H9 (cell line): ENCODE data around the gene LMF1. TPM values are rescaled to one million over a fixed set of nuclear protein-coding genes. Genes with fewer than 3 reads are reported as not detected.

ENCODE experiments used
- DNase-seq: peaks from one replicate; pipeline ENCODE4 v3.0.0-alpha.2; 2017
- H2AFZ ChIP-seq: one replicate; pipeline ENCODE4 v1.6.1; 2013; ENCODE audit warnings: mild to moderate bottlenecking, low read length, control low read depth, moderate library complexity
- H2AK5ac ChIP-seq: 2 replicates; pipeline ENCODE4 v1.6.1; 2013; ENCODE audit warnings: low read length, control low read depth, mixed read lengths; ENCODE audit not compliant: insufficient read length
- H2BK120ac ChIP-seq: one replicate; pipeline ENCODE4 v1.6.1; 2013; ENCODE audit warnings: low read depth, mild to moderate bottlenecking, low read length, control low read depth, inconsistent platforms; ENCODE audit not compliant: poor library complexity, severe bottlenecking
- H2BK12ac ChIP-seq: 2 replicates; pipeline ENCODE4 v1.6.1; 2013; ENCODE audit warnings: low read length, control low read depth, mixed read lengths, low read depth; ENCODE audit not compliant: insufficient read length
- H2BK15ac ChIP-seq: 2 replicates; pipeline ENCODE4 v1.6.1; 2013; ENCODE audit warnings: low read depth, low read length, control low read depth
- H2BK20ac ChIP-seq: one replicate; pipeline ENCODE4 v1.6.1; 2013; ENCODE audit warnings: low read depth, mild to moderate bottlenecking, low read length, control low read depth, inconsistent platforms; ENCODE audit not compliant: poor library complexity, severe bottlenecking
- H2BK5ac ChIP-seq: 2 replicates; pipeline ENCODE4 v1.6.1; 2013; ENCODE audit warnings: low read length, control low read depth, mixed read lengths; ENCODE audit not compliant: insufficient read length
- H3K14ac ChIP-seq: 2 replicates; pipeline ENCODE4 v1.6.1; 2013; ENCODE audit warnings: low read length, control low read depth; ENCODE audit not compliant: insufficient read depth
- H3K18ac ChIP-seq: 2 replicates; pipeline ENCODE4 v1.6.1; 2013; ENCODE audit warnings: low read depth, mild to moderate bottlenecking, mixed read lengths, low read length, control low read depth; ENCODE audit not compliant: insufficient read length
- H3K23ac ChIP-seq: 2 replicates; pipeline ENCODE4 v1.6.1; 2013; ENCODE audit warnings: low read length, control low read depth, mixed read lengths, low read depth; ENCODE audit not compliant: insufficient read length
- H3K23me2 ChIP-seq: 2 replicates; pipeline ENCODE4 v1.6.1; 2013; ENCODE audit warnings: low read depth, mild to moderate bottlenecking, mixed read lengths, low read length, control low read depth; ENCODE audit not compliant: insufficient read length, poor library complexity, severe bottlenecking
- H3K27ac ChIP-seq: 2 replicates; pipeline ENCODE4 v1.5.1; 2013; ENCODE audit warnings: low read length, control low read depth, mixed read lengths, low read depth; ENCODE audit not compliant: insufficient read length
- H3K27me3 ChIP-seq: 2 replicates; pipeline ENCODE4 v1.6.1; 2013; ENCODE audit warnings: low read length, control low read depth, inconsistent platforms; ENCODE audit not compliant: insufficient read depth
- H3K4ac ChIP-seq: 2 replicates; pipeline ENCODE4 v1.6.1; 2013; ENCODE audit warnings: low read depth, mild to moderate bottlenecking, control low read depth, inconsistent platforms, low read length, moderate library complexity
- H3K4me1 ChIP-seq: 2 replicates; pipeline ENCODE4 v1.6.1; 2013; ENCODE audit warnings: low read length, control low read depth, inconsistent platforms; ENCODE audit not compliant: insufficient read depth
- H3K4me2 ChIP-seq: 2 replicates; pipeline ENCODE4 v1.6.1; 2013; ENCODE audit warnings: low read length, control low read depth, mixed read lengths; ENCODE audit not compliant: insufficient read length, insufficient read depth
- H3K56ac ChIP-seq: 2 replicates; pipeline ENCODE4 v1.6.1; 2013; ENCODE audit warnings: low read depth, mild to moderate bottlenecking, mixed read lengths, low read length, control low read depth; ENCODE audit not compliant: insufficient read length
- H3K79me1 ChIP-seq: 2 replicates; pipeline ENCODE4 v1.6.1; 2013; ENCODE audit warnings: low read depth, mild to moderate bottlenecking, moderate library complexity, low read length, control low read depth, inconsistent platforms; ENCODE audit not compliant: insufficient read depth, poor library complexity, severe bottlenecking
- H3K79me2 ChIP-seq: 2 replicates; pipeline ENCODE4 v1.6.1; 2013; ENCODE audit warnings: low read length, control low read depth, inconsistent platforms; ENCODE audit not compliant: insufficient read depth
- H3K9ac ChIP-seq: 2 replicates; pipeline ENCODE4 v1.6.1; 2013; ENCODE audit warnings: low read length, control low read depth, mixed read lengths; ENCODE audit not compliant: insufficient read length; ENCODE audit errors: extremely low read depth
- H3K9me3 ChIP-seq: one replicate; pipeline ENCODE4 v1.6.1; 2013; ENCODE audit warnings: low read depth, low read length, inconsistent platforms; ENCODE audit not compliant: control insufficient read depth
- H3T11ph ChIP-seq: one replicate; pipeline ENCODE4 v1.6.1; 2013; ENCODE audit warnings: mild to moderate bottlenecking, low read length, control low read depth, inconsistent platforms
- H4K20me1 ChIP-seq: one replicate; pipeline ENCODE4 v1.6.1; 2013; ENCODE audit not compliant: control insufficient read depth, insufficient read length, insufficient read depth
- H4K5ac ChIP-seq: 2 replicates; pipeline ENCODE4 v1.6.1; 2013; ENCODE audit warnings: low read depth, mild to moderate bottlenecking, mixed read lengths, low read length, control low read depth; ENCODE audit not compliant: insufficient read length
- H4K8ac ChIP-seq: replicated peaks from 2 replicates; pipeline ENCODE4 v1.6.1; 2013; ENCODE audit warnings: low read length, control low read depth, mixed read lengths, low read depth; ENCODE audit not compliant: insufficient read length
- H4K91ac ChIP-seq: 2 replicates; pipeline ENCODE4 v1.6.1; 2013; ENCODE audit warnings: low read depth, mild to moderate bottlenecking, moderate library complexity, mixed read lengths, low read length, control low read depth; ENCODE audit not compliant: insufficient read length
- H3K27ac Mint-ChIP-seq, 3 experiments: 2 replicates in 2 of 3; 3 replicates in 1 of 3; pipeline ENCODE4 v1.8.0; 2020 to 2021; ENCODE audit warnings: mixed read lengths in 3 of 3, mild to moderate bottlenecking in 1 of 3, moderate library complexity in 1 of 3
- H3K27me3 Mint-ChIP-seq: 2 replicates; pipeline ENCODE4 v1.8.0; 2021; ENCODE audit warnings: low read depth, mild to moderate bottlenecking, moderate library complexity, mixed read lengths
- H3K36me3 Mint-ChIP-seq, 3 experiments: 2 replicates in 2 of 3; 3 replicates in 1 of 3; pipeline ENCODE4 v1.8.0; 2020 to 2021; ENCODE audit warnings: low read depth in 3 of 3, mixed read lengths in 3 of 3; ENCODE audit not compliant: insufficient read depth in 1 of 3
- H3K4me1 Mint-ChIP-seq, 2 experiments: 2 replicates each; pipeline ENCODE4 v1.8.0; 2020; ENCODE audit warnings: mixed read lengths in 2 of 2
- H3K4me3 Mint-ChIP-seq, 2 experiments: 2 replicates in 1 of 2; 3 replicates in 1 of 2; pipeline ENCODE4 v1.8.0; 2020 to 2021; ENCODE audit warnings: mild to moderate bottlenecking in 2 of 2, mixed read lengths in 2 of 2, moderate library complexity in 1 of 2
- H3K9me3 Mint-ChIP-seq, 2 experiments: 2 replicates in 1 of 2; 3 replicates in 1 of 2; pipeline ENCODE4 v1.8.0; 2020; ENCODE audit warnings: mild to moderate bottlenecking in 2 of 2, mixed read lengths in 2 of 2, moderate library complexity in 1 of 2
- WGBS: extraction: QIAGEN DNeasy Blood & Tissue Kit; methylation state at CpG from one replicate; pipeline ENCODE4 v1.1.7; 2013; ENCODE audit warnings: missing lambda C conversion rate, low lambda C conversion rate, mixed read lengths; ENCODE audit not compliant: insufficient read length; ENCODE audit errors: extremely low coverage; 5-methylcytosine and 5-hydroxymethylcytosine counted together
- total RNA-seq: library from RNA; stranded (reverse); gene quantifications from 2 replicates; pipeline ENCODE4 v1.2.1, GENCODE V29; 2021
- TF ChIP-seq, protein P1 (sequence below): fragments of 200-600 bp; sonication (generic); conservative IDR thresholded peaks from 3 replicates; pipeline ENCODE4 v1.8.0; 2021; ENCODE audit warnings: antibody characterized with exemption, mild to moderate bottlenecking

Gene LMF1
- total RNA-seq, 1 experiment from 2014 or later: 7.1 TPM

DNA sequence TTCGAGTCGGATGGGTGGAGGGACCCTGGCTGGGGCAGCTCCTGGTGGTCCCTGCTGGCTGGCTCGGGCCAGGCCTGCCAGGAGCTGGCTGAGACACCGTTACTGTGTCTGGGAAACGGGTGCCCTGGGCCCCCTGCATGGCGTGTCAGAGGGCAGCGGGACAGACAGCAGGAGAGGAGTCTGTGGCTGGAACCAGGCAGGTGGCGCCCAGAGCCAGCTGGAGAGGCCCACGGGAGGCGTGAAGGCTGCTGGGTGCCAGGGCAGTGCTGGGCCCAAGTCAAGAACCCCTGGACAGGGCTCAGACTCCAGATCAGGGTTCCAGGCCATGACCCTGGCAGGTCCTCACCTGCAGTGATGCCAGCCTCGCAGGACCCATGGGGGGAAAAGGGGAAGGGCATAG is 27.4 kb upstream of the LMF1 start:
- no peak overlapping the region for H2BK15ac ChIP-seq
- H3K9me3 ChIP-seq: peaks cover 7% of the 10 kb centered on the region
- no peaks in the 10 kb centered on the region for H3K79me2 ChIP-seq
- no peaks in the 10 kb centered on the region for H4K20me1 ChIP-seq
- Mint-ChIP-seq H3K9me3 (no peaks in the 10 kb centered on the region), H3K4me1 (peaks cover 12 to 23% of the 10 kb centered on the region in 2 experiments), H3K27ac (no peak overlapping the region; a peak in 2 of 7 replicates), H3K4me3 (no peak overlapping the region), H3K27me3 (peaks cover 18% of the 10 kb centered on the region), H3K36me3 (no peaks in the 10 kb centered on the region; a peak in 1 of 7 replicates)
- no peak overlapping the region for H3T11ph ChIP-seq
- no peak overlapping the region for H3K18ac ChIP-seq
- no peaks in the 10 kb centered on the region for H3K4me1 ChIP-seq
- no peak overlapping the region for H3K14ac ChIP-seq
- H2AFZ ChIP-seq: no peak overlapping the region
- TF ChIP-seq, protein P1, sequence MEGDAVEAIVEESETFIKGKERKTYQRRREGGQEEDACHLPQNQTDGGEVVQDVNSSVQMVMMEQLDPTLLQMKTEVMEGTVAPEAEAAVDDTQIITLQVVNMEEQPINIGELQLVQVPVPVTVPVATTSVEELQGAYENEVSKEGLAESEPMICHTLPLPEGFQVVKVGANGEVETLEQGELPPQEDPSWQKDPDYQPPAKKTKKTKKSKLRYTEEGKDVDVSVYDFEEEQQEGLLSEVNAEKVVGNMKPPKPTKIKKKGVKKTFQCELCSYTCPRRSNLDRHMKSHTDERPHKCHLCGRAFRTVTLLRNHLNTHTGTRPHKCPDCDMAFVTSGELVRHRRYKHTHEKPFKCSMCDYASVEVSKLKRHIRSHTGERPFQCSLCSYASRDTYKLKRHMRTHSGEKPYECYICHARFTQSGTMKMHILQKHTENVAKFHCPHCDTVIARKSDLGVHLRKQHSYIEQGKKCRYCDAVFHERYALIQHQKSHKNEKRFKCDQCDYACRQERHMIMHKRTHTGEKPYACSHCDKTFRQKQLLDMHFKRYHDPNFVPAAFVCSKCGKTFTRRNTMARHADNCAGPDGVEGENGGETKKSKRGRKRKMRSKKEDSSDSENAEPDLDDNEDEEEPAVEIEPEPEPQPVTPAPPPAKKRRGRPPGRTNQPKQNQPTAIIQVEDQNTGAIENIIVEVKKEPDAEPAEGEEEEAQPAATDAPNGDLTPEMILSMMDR: no peak
- H3K56ac ChIP-seq: no peak overlapping the region
- no peak overlapping the region for H3K4me2 ChIP-seq
- no peak overlapping the region for H4K5ac ChIP-seq
- no peaks in the 10 kb centered on the region for H3K79me1 ChIP-seq
- H3K9ac ChIP-seq: no peak overlapping the region
- no CpG with 5 or more reads among the region's 11 CpGs for WGBS
- DNase-seq: no peak
- H4K8ac ChIP-seq: no peak overlapping the region
- no peak overlapping the region for H2BK5ac ChIP-seq
- no peaks in the 10 kb centered on the region for H3K23me2 ChIP-seq
- no peak overlapping the region for H2BK20ac ChIP-seq
- H3K23ac ChIP-seq: no peak overlapping the region
- H3K4ac ChIP-seq: no peak overlapping the region
- H4K91ac ChIP-seq: no peak overlapping the region
- no peak overlapping the region for H2BK12ac ChIP-seq
- no peak overlapping the region for H3K27ac ChIP-seq
- no peak overlapping the region for H2BK120ac ChIP-seq
- H2AK5ac ChIP-seq: no peak overlapping the region
- no peaks in the 10 kb centered on the region for H3K27me3 ChIP-seq
